Testis (tissue), 3 donors: ENCODE data around the gene RPLP2. TPM values are rescaled to one million over a fixed set of nuclear protein-coding genes. Genes with fewer than 3 reads are reported as not detected.

ENCODE experiments used
- DNase-seq: peaks from one replicate; pipeline ENCODE4 v3.0.0-alpha.2; 2019
- H3K27ac ChIP-seq, 2 donors: fragments of 200-600 bp; sonication (generic); one replicate each; pipeline ENCODE4 v1.5.1; 2019
- H3K27me3 ChIP-seq: fragments of 200-600 bp; sonication (generic); one replicate; pipeline ENCODE4 v1.5.1; 2019
- H3K36me3 ChIP-seq: fragments of 200-600 bp; sonication (generic); one replicate; pipeline ENCODE4 v1.5.1; 2017; ENCODE audit warnings: low read depth; ENCODE audit errors: missing control alignments
- H3K4me1 ChIP-seq: fragments of 200-600 bp; sonication (generic); one replicate; pipeline ENCODE4 v1.5.1; 2019
- H3K4me3 ChIP-seq, 2 donors: fragments of 200-600 bp; sonication (generic); one replicate each; pipeline ENCODE4 v1.5.1; 2017 to 2019
- H3K9me3 ChIP-seq: fragments of 200-600 bp; sonication (generic); one replicate; pipeline ENCODE4 v1.5.1; 2017
- POLR2A ChIP-seq: fragments of 450-650 bp; IDR thresholded peaks from one replicate; pipeline ENCODE4 v1.6.1; 2017; ENCODE audit warnings: antibody characterized with exemption, mild to moderate bottlenecking, moderate library complexity
- WGBS, 2 donors: methylation state at CpG; one replicate each; pipeline ENCODE4 v1.1.5; 2018; 5-methylcytosine and 5-hydroxymethylcytosine counted together
- intact Hi-C: fragments of 100-400 bp; cut with DNase I; formaldehyde crosslinking; loops from one replicate; pipeline ENCODE4 v1.15.1; 2023; ENCODE audit warnings: low total_unique reads
- polyA plus RNA-seq: library from polyadenylated mRNA; stranded (reverse); fragments of 350-450 nt; fragmentation: Illumina TruSeq; extraction: RNeasy Lipid Tissue Mini Kit (QIAGEN cat#74804); gene quantifications from one replicate; pipeline ENCODE4 v1.2.3, GENCODE V29; 2014; ENCODE audit warnings: low read depth, low replicate concordance; ENCODE audit not compliant: insufficient read depth
- total RNA-seq, 2 donors: library from RNA; depleted of rRNA; stranded (reverse); fragments of >200 nt; gene quantifications; one replicate each; pipeline ENCODE4 v1.2.3, GENCODE V29; 2016
- TF ChIP-seq, protein P1 (sequence below), 3 experiments: fragments of 450-650 bp in 2 of 3; fragments of 200-600 bp in 1 of 3; sonication (generic) in 1 of 3; IDR thresholded peaks; one replicate each; pipeline ENCODE4 v1.5.1; 2016 to 2019; ENCODE audit warnings: antibody characterized with exemption in 3 of 3, mild to moderate bottlenecking in 2 of 3, moderate library complexity in 1 of 3

The RPLP2 gene
- total and polyA plus RNA-seq, 3 donors from 2014 or later, result 193 to 943 (median 864) TPM

DNA sequence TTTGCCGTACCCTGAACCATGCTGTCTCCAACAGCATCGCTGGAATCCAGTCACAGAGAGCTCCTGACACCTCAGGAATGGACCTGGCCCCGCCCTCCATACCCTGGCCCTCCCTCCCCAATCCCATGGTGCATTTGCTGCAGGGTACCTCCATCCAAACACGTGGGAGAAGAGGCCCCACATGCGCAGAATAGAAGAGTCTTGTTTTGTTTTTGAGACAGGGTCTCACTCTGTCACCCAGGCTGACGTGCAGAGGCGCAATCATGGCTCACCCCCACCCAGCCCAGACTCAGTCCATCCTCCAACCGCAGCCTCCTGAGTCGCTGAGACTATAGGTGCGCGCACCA is 6.6 kb downstream of the RPLP2 start:
- H3K27ac ChIP-seq, result no peak overlapping the region
- TF ChIP-seq POLR2A, result no peak
- TF ChIP-seq, protein P1, sequence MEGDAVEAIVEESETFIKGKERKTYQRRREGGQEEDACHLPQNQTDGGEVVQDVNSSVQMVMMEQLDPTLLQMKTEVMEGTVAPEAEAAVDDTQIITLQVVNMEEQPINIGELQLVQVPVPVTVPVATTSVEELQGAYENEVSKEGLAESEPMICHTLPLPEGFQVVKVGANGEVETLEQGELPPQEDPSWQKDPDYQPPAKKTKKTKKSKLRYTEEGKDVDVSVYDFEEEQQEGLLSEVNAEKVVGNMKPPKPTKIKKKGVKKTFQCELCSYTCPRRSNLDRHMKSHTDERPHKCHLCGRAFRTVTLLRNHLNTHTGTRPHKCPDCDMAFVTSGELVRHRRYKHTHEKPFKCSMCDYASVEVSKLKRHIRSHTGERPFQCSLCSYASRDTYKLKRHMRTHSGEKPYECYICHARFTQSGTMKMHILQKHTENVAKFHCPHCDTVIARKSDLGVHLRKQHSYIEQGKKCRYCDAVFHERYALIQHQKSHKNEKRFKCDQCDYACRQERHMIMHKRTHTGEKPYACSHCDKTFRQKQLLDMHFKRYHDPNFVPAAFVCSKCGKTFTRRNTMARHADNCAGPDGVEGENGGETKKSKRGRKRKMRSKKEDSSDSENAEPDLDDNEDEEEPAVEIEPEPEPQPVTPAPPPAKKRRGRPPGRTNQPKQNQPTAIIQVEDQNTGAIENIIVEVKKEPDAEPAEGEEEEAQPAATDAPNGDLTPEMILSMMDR (IDR thresholded peaks at IDR 0.05), result no peak
- H3K4me1 ChIP-seq, result peaks cover 18% of the 10 kb centered on the region
- H3K36me3 ChIP-seq, result no peaks in the 10 kb centered on the region
- H3K27me3 ChIP-seq, result no peaks in the 10 kb centered on the region
- H3K4me3 ChIP-seq, result no peak overlapping the region
- 77 to 81% methylated on average over 11 of the region's 11 CpGs for WGBS, 2 donors
- no peak for DNase-seq
- no peaks in the 10 kb centered on the region for H3K9me3 ChIP-seq
- intact Hi-C loops, result no loop called here

DNA sequence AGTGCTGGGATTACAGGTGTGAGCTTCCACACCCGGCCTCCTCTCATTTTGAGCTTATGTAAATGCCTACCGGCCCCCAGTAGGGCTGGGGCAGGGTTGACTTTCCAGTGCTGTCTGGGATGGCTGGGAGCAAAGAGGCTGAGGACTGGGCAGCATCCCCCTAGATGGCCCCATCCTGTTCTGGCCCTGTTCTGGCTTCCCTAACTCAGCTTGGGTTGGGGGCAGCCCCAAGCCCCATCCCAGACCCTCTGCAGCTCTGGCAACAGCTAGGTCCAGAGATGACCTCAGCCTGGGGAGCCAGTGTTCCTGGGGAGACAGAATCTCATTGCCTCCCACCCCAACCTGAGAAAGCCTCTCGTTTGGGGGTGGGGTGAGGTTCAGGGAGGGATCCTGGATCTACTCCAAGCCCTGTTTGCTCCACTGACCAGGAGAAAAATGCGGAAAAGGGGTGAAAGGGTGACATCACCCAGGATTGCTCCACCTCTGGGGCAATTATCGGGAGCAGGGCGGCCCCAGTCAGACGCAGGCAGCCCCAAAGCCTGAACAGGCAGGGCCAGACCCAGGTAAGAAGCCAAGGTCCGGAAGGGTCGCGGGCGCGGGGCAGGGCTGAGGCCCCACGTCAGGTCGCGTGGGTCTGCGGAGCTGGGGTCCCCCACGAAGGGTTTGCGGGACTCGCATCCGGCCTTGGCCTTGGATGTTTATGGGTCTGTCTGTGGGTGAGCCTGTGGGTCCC is 8.8 kb downstream of the RPLP2 start, which contains the start of gene PNPLA2:
Gene PNPLA2, plus strand, starts transcription at position 519 of the 733 bp plus-strand sequence. CDS start 805 bp downstream, outside the sequence.
- H3K4me3 ChIP-seq, result peak within 1 kb of the TSS; percentile 97 to 98
- no peaks in the 10 kb centered on the region for H3K36me3 ChIP-seq
- H3K27ac ChIP-seq, result peak within 1 kb of the TSS; percentile 92 to 94
- intact Hi-C loops, result no loop called here
- no peak for DNase-seq
- H3K4me1 ChIP-seq, result peaks cover 24% of the 10 kb centered on the region
- 10 to 21% methylated on average over 7 to 19 of the region's 20 CpGs for WGBS, 2 donors
- H3K27me3 ChIP-seq, result no peaks in the 10 kb centered on the region
- TF ChIP-seq POLR2A, result no peak
- TF ChIP-seq, protein P1 (IDR thresholded peaks at IDR 0.05), result no peak
- no peaks in the 10 kb centered on the region for H3K9me3 ChIP-seq

DNA sequence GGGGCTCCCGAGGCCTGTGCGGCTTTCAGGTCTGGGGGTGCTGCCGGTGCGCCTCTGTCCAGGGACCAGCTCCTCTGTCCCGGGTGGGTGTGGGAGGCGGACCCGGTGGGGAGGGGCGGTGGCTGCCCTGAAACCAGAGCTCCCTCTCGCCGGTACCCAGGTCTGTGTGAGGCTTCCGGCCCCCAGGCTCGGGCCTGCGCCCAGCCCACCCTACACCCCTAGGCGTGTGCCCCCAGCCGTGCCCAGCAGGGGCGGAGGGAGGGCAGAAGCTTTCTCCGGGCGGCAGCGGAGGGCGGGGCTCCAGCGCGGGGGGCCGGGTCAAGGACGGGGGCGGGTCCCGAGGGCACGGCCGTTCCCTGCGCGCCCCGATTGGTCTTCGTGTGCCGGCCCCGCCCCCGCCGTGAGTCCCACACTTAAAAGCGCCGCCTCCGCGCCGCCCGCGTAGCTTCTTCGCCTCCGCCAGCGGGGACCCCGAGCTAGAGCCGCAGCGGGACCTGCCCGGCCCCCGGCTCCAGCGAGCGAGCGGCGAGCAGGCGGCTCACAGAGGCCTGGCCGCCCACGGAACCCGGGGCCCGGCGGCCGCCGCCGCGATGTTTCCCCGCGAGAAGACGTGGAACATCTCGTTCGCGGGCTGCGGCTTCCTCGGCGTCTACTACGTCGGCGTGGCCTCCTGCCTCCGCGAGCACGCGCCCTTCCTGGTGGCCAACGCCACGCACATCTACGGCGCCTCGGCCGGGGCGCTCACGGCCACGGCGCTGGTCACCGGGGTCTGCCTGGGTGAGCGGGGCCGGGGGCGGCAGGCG is 9.6 kb downstream of the RPLP2 start:
- peak overlapping the region; percentile 97 to 98 for H3K4me3 ChIP-seq
- peaks cover 24% of the 10 kb centered on the region for H3K4me1 ChIP-seq
- TF ChIP-seq, protein P1 (IDR thresholded peaks at IDR 0.05), result peak in 1 of 3 experiments; percentile 20
- TF ChIP-seq POLR2A, result no peak
- H3K27me3 ChIP-seq, result no peaks in the 10 kb centered on the region
- peak; percentile 96 for DNase-seq
- H3K27ac ChIP-seq, result peak overlapping the region; percentile 92 to 94
- no peaks in the 10 kb centered on the region for H3K9me3 ChIP-seq
- no peaks in the 10 kb centered on the region for H3K36me3 ChIP-seq
- intact Hi-C loops, result no loop called here
- 0% methylated on average over 86 of the region's 96 CpGs; no CpG with 5 or more reads in 1 of the 2 donors for WGBS, 2 donors

DNA sequence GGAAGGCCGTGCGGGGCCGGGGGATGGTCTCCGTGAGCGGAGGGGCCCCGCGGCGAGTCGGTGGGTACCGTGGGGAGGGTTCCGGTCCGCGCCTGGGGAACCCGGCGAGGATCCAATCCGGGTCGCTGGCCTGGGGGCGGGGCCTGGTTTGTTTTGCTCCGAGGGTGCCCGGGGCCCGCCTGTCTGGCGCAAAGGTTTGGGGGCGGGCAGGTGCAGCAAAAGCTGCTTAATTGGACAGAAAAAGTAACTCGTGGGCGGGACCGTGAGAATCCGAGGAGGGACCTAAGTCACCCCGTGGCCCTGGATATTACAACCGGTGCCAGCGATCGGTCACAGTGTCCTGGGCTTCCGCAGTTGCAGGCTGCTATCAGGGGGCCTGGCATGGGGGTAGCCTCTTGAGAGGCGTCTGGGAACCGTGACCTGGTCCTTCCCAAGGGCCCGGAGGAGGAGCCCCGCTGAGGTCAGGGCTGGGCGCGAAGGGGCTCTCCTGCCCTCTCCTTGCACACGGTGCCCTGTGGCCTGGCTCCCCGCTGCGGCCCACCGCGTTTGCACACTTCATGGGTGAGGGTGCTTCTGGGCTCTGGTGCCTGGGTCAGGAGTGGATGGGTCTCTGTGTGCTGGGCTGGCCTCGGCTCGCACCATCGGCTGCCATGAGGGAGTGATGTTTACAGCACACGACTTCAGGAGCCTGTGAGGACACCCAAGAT is 10.3 kb downstream of the RPLP2 start:
- peak overlapping the region; percentile 92 to 94 for H3K27ac ChIP-seq
- DNase-seq, result peak; percentile 94
- H3K4me3 ChIP-seq, result peak overlapping the region; percentile 97 to 98
- H3K36me3 ChIP-seq, result no peaks in the 10 kb centered on the region
- 0 to 1% methylated on average over 1 to 47 of the region's 47 CpGs for WGBS, 2 donors
- intact Hi-C loops, result no loop called here
- H3K4me1 ChIP-seq, result peaks cover 24% of the 10 kb centered on the region
- no peaks in the 10 kb centered on the region for H3K27me3 ChIP-seq
- H3K9me3 ChIP-seq, result no peaks in the 10 kb centered on the region
- TF ChIP-seq, protein P1 (IDR thresholded peaks at IDR 0.05), result no peak
- no peak for TF ChIP-seq POLR2A
